ENCODE results near the gene POU4F1.

GRCh38 chr13:78596736-78597601, 6.4 kb downstream of the POU4F1 start:
- no peak for TF ChIP-seq CTCF (IDR thresholded peaks at IDR 0.05)
- no peak for TF ChIP-seq EZH2 (IDR thresholded peaks at IDR 0.05; ENCODE audit: borderline replicate concordance, insufficient read depth, low read depth, low read length, poor library complexity, severe bottlenecking)

Data from B cell (primary cell).